Activated CD4-positive, alpha-beta T cell treated with anti-CD3 and anti-CD28 coated beads for 4 hours (primary cell): ENCODE results near the gene SPHK2.
"Not testable (repeated sequence)": the region's sequence is repeated elsewhere in the genome, so short reads cannot be mapped to it uniquely, and the experiment has no call there.

Experiments
- DNase-seq, 2 donors: peaks; one replicate each; pipeline ENCODE4 v3.0.0-alpha.2; 2020

SPHK2 gene

DNA sequence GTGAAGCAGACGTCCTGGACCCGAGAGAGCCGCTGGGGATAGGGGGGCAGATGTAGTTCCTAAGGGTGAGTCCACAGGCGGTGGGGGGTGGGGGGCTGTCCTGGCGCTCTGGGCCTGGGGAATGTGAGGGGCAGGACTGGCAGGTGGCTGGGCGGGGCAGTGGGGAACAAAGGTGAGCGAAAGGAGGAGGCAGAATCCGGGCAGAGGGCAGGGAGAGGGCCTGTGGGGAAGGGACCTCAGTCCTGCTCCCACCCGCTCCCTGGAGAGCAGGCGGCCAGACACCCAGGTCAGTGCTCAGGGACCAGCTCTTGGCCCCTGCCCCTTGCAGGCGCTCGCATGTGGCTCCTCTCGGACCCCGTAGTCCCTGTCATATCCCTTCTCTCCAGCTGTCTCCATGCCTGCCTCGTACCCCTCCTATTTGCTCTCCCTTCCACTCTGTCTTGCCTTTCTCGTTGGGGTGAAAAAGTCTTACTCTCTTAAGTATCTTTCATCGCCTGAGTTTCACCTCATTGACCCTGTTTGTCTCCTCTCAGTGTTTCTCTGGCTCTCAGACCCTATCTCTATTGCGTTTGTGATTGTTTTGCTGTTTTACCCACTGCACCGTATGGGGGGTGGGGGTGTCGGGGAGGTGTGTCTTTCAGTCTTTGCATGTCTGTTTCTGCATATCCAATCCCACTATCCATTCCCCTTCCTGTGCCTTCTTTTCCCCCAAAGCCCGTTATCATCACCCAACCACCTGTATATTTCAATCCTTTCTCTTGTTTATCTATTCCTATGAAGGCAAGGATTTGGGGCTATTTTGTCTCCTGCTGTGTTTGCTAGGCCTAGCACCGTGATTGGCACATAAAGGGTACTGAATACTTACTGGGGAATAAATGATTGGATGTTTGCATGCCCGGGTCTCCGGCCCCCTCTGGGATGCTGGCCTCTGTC lies 5.8 kb downstream of the SPHK2 start:
- DNase-seq: no peak

DNA sequence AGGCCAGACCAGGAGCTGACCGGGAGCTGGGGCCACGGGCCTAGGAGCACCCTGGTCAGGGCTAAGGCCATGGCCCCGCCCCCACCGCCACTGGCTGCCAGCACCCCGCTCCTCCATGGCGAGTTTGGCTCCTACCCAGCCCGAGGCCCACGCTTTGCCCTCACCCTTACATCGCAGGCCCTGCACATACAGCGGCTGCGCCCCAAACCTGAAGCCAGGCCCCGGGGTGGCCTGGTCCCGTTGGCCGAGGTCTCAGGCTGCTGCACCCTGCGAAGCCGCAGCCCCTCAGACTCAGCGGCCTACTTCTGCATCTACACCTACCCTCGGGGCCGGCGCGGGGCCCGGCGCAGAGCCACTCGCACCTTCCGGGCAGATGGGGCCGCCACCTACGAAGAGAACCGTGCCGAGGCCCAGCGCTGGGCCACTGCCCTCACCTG lies 6.6 kb downstream of the SPHK2 start:
- DNase-seq: no peak

DNA sequence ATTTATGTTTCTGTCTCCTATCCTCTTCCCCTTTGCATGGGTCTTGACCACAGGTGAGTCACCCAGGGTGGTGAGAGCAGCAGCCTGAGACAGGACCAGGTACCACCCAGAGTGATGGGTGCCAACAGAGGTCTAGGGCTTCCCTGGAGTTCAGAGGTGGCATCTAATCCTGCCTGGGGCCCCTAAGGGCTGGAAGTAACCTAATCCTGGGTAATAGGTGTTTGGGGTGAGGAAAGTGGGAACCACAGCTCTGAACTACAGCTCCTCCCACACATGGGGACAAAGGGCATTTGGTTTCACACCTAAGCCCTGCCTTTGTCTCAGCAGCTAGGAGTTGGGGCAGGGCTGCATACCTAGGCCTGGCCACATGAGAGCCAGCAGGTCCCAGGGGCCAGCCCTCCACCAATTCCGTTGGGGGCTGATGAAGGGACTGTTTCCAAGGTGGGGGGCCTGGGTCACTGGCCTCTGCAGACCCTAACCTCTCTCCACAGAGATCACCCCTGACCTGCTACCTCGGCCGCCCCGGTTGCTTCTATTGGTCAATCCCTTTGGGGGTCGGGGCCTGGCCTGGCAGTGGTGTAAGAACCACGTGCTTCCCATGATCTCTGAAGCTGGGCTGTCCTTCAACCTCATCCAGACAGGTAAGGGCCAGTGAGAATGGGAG lies 8.0 kb downstream of the SPHK2 start:
- no peak for DNase-seq

DNA sequence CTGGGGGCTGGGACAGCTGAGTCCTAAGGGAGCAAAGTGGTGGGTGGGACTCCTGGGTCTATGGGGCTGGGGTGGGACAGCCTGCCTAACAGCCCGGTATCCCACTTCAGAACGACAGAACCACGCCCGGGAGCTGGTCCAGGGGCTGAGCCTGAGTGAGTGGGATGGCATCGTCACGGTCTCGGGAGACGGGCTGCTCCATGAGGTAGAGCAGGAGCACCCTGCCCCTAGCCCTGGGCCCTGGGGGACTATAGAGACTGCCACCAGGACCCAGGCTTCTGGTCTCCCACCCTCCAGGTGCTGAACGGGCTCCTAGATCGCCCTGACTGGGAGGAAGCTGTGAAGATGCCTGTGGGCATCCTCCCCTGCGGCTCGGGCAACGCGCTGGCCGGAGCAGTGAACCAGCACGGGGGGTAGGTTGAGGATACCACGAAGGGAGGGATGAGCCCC lies 8.6 kb downstream of the SPHK2 start:
- DNase-seq: no peak

DNA sequence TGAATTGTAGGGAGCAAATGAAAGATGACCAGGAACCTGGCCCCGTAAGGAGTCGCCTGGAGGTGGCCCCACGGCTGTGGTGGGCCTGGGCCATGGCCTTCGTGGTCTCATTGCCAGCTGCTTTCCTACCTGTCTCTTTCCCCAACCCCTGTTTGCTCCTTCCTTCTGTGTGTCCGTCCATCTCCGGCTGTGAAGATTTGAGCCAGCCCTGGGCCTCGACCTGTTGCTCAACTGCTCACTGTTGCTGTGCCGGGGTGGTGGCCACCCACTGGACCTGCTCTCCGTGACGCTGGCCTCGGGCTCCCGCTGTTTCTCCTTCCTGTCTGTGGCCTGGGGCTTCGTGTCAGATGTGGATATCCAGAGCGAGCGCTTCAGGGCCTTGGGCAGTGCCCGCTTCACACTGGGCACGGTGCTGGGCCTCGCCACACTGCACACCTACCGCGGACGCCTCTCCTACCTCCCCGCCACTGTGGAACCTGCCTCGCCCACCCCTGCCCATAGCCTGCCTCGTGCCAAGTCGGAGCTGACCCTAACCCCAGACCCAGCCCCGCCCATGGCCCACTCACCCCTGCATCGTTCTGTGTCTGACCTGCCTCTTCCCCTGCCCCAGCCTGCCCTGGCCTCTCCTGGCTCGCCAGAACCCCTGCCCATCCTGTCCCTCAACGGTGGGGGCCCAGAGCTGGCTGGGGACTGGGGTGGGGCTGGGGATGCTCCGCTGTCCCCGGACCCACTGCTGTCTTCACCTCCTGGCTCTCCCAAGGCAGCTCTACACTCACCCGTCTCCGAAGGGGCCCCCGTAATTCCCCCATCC lies 9.4 kb downstream of the SPHK2 start:
- DNase-seq: no peak

DNA sequence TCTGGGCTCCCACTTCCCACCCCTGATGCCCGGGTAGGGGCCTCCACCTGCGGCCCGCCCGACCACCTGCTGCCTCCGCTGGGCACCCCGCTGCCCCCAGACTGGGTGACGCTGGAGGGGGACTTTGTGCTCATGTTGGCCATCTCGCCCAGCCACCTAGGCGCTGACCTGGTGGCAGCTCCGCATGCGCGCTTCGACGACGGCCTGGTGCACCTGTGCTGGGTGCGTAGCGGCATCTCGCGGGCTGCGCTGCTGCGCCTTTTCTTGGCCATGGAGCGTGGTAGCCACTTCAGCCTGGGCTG lies 9.9 kb downstream of the SPHK2 start:
- DNase-seq: no peak

DNA sequence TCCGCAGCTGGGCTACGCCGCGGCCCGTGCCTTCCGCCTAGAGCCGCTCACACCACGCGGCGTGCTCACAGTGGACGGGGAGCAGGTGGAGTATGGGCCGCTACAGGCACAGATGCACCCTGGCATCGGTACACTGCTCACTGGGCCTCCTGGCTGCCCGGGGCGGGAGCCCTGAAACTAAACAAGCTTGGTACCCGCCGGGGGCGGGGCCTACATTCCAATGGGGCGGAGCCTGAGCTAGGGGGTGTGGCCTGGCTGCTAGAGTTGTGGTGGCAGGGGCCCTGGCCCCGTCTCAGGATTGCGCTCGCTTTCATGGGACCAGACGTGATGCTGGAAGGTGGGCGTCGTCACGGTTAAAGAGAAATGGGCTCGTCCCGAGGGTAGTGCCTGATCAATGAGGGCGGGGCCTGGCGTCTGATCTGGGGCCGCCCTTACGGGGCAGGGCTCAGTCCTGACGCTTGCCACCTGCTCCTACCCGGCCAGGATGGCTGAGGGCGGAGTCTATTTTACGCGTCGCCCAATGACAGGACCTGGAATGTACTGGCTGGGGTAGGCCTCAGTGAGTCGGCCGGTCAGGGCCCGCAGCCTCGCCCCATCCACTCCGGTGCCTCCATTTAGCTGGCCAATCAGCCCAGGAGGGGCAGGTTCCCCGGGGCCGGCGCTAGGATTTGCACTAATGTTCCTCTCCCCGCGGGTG lies 10.4 kb downstream of the SPHK2 start:
- DNase-seq: no peak

DNA sequence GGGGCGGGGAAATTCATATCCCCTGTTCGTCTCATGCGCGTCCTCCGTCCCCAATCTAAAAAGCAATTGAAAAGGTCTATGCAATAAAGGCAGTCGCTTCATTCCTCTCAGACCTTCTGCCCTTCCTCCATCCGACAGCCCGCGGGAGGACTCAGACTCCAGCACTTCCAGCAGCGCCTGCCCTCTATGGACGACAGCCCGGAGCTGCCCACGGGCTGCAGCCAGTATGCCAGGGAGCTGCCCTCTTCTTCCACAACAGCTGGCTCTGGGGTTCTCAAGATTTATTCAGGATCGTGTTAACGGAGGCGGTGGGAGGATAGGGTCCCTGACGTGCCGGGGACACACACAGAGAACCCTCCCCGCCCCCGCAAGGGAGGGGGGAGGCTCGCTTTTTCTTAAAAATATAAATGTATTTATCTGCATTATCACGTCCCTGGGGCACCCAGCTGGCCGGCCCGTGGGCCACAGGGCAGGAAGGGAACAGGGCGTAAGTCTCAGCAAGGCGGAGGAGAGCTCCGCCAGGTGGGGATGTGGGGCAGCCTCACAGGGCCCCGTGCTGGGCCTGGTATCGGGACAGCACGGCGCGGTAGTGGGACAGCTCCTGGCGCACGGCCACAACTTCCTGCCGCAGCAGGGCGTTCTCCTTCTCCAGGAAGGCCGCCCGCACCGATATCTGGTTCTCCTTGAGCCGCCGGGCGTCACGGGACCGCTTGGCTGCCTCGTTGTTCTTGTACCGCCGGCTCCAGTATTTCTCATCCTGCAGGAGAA lies 11.2 kb downstream of the SPHK2 start:
- DNase-seq: no peak

DNA sequence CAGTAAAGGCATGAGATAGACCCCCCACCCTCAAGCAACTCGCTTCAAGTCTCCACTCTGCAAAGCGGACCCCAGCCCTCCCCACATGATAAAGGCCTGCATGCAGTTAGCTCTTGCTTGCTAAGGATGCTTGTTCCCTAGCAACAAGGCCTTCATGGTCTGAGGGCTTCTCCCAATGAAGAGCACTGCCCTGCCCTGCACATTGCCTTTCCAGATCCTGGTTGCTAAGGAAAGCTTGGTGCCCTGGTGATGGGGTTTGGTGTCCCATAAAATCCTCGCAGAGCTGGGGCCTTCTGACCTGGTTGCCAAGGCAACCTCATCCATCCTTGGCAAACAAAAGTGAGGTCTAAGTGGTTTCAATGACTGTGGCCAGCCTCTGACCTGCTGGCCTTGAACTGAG lies 11.9 kb downstream of the SPHK2 start:
- no peak for DNase-seq

DNA sequence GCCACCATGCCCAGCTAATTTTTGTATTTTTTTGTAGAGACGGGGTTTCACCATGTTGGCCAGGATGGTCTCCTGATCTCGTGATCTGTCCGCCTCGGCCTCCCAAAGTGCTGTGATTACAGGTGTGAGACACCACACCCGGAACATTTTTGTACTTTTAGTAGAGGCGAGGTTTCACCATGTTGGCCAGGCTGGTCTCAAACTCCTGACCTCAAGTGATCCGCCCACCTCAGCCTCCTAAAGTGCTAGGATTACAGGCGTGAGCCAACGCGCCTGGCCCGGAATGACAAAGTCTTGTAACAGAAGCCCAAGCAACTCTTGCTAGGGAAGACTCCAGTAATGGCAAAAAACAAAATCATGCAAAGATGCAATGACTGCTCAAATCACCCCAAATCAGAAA lies 13.0 kb downstream of the SPHK2 start:
- not testable (repeated sequence) for DNase-seq

DNA sequence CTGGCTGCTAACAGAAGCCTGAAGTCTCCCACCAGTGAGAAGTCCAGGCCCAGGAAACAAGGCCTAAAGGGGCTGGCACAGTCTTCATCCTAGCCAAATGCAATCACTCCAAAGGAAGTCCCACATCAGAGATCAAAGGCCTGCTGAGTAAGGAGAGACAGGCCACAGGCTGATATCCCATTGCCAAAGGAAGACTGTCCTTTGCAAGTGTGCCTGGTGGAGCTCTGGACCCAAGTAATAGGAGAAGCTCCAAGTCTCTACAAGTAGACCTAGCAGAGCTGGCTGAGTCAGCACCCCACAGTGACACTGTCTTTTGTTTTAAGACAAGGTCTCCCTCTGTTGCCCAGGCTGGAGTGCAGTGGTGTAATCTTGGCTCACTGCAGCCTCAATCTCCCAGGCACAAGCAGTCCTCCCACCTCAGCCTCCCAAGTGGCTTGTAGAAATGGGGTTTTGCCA lies 13.4 kb downstream of the SPHK2 start:
- DNase-seq: no peak

DNA sequence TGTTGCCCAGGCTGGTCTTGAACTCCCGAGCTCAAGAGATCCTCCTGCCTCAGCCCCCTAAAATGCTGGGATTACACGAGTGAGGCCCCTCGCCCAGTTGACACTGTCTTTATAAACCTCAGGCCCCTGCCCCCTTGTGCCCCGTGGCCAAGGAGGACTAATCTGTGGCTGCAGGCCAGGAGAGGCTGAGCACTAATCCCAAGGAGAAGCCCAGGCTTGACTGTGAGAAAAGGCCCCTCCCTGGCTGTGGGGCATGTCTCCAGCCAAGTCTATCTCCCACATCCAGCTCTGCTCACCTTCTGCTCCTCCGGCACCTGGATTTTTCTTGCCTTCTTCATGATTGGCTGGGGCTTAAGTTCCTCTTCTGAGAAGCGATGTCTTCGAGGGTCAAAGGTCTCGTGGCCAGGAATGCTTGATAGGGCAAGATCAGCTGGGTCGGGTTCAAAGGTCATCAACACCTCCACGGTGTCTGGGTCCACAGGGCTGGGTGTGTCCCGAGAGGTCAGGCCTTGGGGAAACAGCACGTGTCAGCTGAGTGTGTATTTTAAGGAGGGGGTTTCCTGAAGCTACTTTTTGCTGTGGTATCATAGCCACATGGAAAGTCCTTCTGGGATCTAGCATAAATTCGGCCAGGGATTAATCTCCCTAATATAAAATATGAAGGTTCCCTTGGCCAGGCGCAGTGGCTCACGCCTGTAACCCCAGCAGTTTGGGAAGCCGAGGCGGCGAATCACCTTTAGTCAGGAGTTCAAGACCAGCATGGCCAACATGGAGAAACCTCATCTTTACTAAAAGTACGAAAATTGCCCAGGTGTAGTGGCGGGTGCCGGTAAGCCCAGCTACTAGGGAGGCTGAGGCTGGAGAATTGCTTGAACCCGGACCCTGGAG lies 14.1 kb downstream of the SPHK2 start:
- DNase-seq: no peak

DNA sequence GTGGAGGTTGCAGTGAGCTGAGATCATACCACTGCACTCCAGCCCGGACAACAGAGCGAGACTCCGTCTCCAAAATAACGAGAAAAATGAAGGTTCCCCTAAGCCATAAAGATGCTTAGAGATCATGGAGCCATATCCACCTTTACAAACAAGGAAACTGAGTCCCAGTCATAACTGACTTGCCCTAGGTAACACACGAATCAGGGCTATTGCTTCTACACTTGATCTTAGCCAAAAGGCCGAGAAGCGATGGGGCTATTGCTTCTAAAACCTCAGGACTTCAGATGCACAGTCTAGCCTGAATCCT lies 14.7 kb downstream of the SPHK2 start:
- no peak for DNase-seq

DNA sequence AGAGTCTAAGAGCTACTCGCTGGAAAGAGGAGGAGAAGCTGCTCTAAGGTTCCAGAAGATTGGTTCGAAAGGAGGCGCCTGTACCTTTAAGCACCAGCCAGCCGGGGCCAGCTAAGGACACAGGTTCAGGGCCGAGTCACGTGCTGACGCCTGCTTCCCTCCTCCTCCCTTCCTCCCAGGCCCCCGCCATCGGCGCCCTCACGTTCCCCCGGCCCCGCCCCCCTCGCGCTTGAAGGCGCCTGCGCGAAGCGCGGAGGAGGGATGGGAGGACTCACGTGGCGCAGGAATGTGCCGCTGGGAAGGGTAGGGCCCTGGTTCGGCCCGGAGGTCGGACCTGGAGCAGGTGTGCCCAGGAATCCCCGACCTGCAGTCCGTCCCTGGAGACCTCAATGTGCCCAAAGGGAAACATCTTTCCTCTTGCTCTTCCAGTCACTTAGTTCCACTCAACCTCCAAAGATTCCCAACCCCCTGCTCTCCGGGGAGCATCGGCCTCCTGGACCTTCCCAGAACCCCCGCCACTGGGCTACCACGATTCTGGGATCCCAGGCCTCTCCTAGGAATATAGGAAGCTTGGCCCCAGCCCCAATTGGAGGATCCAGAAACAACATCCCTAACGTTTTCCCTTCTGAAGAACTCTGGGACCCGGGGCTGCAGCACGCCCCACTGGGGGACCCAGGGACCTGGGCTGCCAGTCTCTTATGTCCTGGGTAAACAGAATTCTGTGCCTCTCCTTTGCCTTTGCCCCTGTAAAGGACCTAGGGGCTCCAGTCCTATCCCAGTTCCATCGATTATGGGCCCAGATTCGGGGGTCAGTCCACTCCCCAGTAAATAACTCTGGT lies 15.3 kb downstream of the SPHK2 start:
- peak; percentile 89 to 90 for DNase-seq

DNA sequence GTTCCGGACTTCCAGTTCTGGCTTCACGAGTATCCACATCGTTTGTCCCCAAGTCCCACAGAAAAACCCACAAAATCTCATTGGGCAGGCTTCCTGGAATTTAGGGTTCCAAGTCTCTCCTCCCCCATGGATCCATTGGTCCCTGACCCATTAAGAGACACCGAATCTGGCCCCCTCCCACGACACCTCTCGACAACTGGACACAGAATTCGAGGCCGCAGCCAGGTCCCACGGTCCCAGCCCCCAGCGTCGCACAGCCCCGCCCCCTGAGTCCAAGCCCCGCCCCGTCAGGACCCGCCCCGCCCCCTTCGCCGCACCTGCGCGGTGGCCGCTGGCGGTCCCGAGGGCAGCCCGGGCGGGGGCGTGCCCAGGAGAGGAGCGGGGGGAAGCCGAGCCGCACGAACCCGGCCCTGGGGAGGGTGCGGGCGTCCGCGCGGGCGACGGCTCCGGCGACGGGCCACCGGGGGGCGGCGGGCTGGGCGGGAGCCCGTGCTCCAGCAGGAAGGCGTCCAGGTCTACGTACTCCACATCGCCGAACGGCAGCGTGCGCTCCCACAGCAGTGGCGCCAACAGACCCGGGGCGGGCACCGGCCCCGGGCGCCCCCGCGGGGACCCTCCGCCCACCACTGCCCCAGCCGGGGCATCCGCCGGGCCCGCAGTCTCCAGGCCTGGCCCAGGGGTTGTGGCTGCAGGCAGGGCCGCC lies 16.1 kb downstream of the SPHK2 start:
- DNase-seq: peak; percentile 65 to 79

DNA sequence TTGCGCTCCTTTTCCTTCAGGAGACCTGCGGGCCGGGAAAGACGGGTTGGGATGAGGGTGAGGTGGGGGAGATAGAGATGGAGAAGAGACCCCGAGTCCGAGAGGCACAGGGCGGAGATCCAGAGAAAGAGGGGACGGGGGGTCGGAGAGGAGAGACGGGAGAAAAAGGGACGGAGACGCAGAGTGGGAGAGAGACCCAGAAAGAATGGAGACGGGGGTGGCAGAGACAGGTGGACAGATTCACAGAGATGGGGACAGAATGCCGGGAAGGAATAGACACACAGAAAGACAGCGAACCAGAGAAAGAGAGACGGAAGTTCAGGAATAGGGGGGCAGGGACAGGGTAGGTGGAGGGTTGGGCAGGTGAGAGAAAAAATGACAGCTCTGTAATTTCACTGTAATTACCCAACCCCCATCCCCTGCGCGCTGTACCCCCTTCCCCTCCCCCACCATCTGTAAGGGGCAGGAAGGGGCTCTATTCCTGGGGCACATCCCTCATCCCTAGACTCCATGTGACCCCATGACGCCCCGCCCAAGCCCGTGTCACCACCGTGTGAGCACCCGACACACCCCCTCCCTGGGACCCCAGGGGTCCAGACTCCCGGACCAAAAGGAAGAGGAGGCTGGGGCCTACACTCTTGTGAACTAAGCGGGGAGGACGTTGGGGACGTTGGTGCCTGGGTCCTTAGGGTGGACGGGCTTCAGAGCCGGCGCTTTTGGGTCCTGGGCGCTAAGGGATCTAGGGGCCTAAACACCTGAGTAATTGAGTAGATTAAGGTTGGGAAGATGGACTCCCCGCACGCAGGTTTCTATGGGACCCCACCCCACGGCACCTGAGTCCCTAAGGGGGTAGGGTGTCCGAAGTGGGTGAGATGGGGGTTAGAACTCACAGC lies 16.9 kb downstream of the SPHK2 start:
- no peak for DNase-seq

DNA sequence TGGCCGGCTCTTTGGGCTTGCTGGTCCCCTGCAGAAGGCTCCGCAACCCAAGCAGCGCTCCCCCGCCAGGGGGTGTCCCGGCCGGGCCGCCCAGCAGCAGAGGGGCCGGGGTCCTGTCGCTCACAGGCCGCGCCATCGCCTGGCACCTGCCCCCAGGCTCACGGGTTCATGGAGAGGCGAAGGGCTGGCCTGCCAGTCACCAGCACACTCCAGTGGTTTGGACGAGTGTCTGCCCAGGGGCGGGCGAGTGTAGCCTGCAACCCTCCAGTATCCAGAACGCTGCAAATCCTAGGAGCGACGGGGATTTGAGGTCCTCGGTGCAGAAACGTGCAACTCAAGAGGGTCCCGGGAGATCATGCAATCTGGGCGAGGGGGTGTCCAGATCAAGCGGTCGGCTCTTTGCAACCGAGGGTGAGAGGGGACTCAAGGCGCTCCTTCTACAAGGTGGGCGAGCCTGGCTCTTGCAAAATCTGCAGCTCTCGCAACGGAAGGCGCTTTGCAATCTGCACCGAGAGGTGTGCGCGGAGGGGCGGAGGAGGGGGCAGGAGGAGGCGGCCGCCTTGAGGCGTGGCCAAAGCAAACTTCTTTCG lies 17.6 kb downstream of the SPHK2 start, which contains the start of gene DBP:
Gene DBP (minus strand): TSS at position 521 of the 590 bp plus-strand sequence. CDS start 385 bp downstream, at position 136.
- peak in 1 of 2 donors; percentile 41 for DNase-seq

DNA sequence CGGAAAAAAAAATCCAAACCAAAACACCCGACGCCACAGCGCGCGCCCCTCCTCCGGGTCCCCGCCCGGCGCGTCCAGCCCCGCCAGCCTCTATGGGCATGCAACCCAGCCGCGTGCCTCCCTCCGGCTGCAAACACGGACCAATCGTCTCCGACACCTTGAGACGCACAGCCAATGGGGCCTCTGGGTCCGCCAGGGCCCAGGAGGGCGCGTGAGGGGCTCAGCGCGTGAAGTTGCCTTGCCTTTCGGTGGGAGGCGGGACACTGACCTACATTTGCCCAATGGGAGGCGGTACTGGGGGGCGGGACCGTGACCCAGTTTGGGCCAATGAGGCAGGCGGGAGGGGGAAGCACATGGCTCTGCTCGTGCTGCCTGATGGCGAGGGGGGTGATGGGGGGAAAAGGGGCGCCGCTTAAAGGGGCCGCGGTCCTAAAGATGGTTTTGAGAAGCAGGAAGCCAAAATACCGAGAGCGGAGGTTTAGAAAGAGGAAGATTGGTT lies 18.2 kb downstream of the SPHK2 start:
- DNase-seq: peak; percentile 99 to 100
